ENCODE results near the gene CENPK. TPM values are rescaled to one million over a fixed set of nuclear protein-coding genes. Genes with fewer than 3 reads are reported as not detected.

CENPK gene
- total RNA-seq, 2 donors from 2014 or later, result 70.5 to 104 TPM

DNA sequence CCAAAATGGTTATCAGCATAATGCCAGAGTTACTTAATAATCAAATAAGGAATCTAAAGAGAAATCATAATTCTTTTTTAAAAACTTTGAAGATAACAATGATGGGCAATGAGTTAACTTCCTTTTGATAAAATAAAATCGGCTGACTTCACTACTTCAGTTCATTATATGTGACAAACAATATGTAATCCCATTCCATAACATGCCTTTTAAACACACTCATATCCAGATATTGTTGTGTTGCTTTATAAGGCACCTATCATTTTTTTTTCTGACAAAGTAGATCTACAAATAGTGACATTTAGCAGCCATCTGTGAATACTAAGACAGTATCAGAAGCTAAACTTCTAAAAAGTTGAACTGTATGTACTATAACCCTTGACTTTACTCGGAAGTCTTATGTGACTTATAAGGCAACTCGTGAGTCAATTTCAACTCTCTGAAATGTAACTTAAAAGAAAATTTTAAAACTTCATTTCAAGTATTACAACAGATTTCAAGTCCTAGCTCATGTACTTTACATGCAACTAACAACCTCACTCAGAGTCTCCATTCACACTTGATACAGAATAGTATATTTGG lies 88.7 kb downstream of the CENPK start:
- peak; percentile 40 to 73 for ATAC-seq (replicated peaks in 1 of 2)
- Mint-ChIP-seq H3K4me1 (ENCODE audit: low read depth) (peaks cover 4% of the 10 kb centered on the region), H3K4me3 (no peak overlapping the region), H3K36me3 (ENCODE audit: insufficient read depth in 2 of 2) (no peaks in the 10 kb centered on the region), H3K27me3 (ENCODE audit: low read depth) (no peaks in the 10 kb centered on the region), H3K27ac (peak overlapping the region; percentile 51), H3K9me3 (no peaks in the 10 kb centered on the region)
- DNase-seq, result no peak

DNA sequence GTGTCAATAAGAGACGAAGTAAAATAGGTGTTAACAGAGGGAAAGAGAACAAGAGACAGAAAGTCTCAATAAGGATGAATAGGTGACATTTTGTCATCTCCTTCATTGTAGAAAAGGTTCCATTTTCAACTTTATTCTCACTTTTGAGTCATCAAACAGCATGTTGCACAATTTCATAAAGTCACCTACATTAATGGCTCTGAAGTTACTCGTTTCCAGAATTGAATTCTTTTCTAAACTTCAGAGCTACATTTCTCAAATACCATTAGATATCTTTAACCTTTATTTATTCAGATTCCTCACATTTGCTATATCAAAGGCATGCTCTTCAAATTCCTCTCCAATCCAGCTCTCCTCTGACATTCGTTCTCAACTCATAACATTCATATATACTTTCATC lies 94.3 kb downstream of the CENPK start:
- no peak overlapping the region for H3K27ac Mint-ChIP-seq
- H3K27me3 Mint-ChIP-seq (ENCODE audit: low read depth), result no peaks in the 10 kb centered on the region
- DNase-seq, result no peak
- no peaks in the 10 kb centered on the region for H3K36me3 Mint-ChIP-seq (ENCODE audit: insufficient read depth in 2 of 2)
- H3K4me1 Mint-ChIP-seq (ENCODE audit: low read depth), result no peaks in the 10 kb centered on the region
- H3K4me3 Mint-ChIP-seq, result no peak overlapping the region
- H3K9me3 Mint-ChIP-seq, result no peaks in the 10 kb centered on the region
- ATAC-seq (replicated peaks in 1 of 2), result no peak

Other genes starting within 250 kb of the CENPK start
- 1 to 10 TPM; 1.6 to 2.5 TPM for gene ADAMTS6, start 81.2 kb downstream of the CENPK start, total RNA-seq
- gene PPWD1, start 128 bp upstream of the CENPK start, total RNA-seq, result 10 to 100 TPM; 58.1 to 62.4 TPM
- gene TRIM23, start 61.2 kb upstream of the CENPK start, total RNA-seq, result 1 to 10 TPM; 8.5 to 9.8 TPM
- gene SHLD3, start 61.9 kb upstream of the CENPK start, total RNA-seq, result 1 to 10 TPM; 2.7 to 3.9 TPM
- 10 to 100 TPM; 23.4 to 29.5 TPM for gene TRAPPC13, start 61.9 kb upstream of the CENPK start, total RNA-seq
- gene SGTB, start 158.9 kb upstream of the CENPK start, total RNA-seq, result 10 to 100 TPM; 28.9 to 34.6 TPM
- 10 to 100 TPM in 1 of 2 donors, 1 to 10 TPM in 1; 7.3 to 17.0 TPM for gene NLN, start 159.0 kb upstream of the CENPK start, total RNA-seq

Data from activated T-cell treated with anti-CD3 and anti-CD28 coated beads, Interleukin-2, amount 50 U/mL, for 72 hours (primary cell).